Thyroid gland (tissue), 4 donors: ENCODE data around the gene PDZK1IP1.

Source experiments
- CTCF ChIP-seq, 6 experiments: fragments of 200-600 bp in 3 of 6; fragments of 450-650 bp in 3 of 6; sonication (generic) in 3 of 6; IDR thresholded peaks; one replicate each; pipeline ENCODE4 v1.5.1; 2016 to 2019; ENCODE audit warnings: antibody characterized with exemption in 6 of 6, mild to moderate bottlenecking in 2 of 6, inconsistent platforms in 1 of 6, moderate library complexity in 1 of 6
- POLR2A ChIP-seq, 2 donors: fragments of 450-650 bp; IDR thresholded peaks; one replicate each; pipeline ENCODE4 v1.6.1; 2017; ENCODE audit warnings: antibody characterized with exemption in 2 of 2, mild to moderate bottlenecking in 2 of 2, moderate library complexity in 1 of 2

- TF ChIP-seq CTCF (IDR thresholded peaks at IDR 0.05) (no peak), POLR2A (IDR thresholded peaks at IDR 0.05) (no peak)
Measured at GRCh38 chr1:47223174-47223920, 33.5 kb upstream of the PDZK1IP1 start.
